T follicular helper cell (primary cell): ENCODE measurements around the gene PARD3.

Source experiments
- DNase-seq: peaks from one replicate; pipeline ENCODE4 v3.0.0-alpha.2; 2020; ENCODE audit warnings: low read depth

Gene PARD3

DNA sequence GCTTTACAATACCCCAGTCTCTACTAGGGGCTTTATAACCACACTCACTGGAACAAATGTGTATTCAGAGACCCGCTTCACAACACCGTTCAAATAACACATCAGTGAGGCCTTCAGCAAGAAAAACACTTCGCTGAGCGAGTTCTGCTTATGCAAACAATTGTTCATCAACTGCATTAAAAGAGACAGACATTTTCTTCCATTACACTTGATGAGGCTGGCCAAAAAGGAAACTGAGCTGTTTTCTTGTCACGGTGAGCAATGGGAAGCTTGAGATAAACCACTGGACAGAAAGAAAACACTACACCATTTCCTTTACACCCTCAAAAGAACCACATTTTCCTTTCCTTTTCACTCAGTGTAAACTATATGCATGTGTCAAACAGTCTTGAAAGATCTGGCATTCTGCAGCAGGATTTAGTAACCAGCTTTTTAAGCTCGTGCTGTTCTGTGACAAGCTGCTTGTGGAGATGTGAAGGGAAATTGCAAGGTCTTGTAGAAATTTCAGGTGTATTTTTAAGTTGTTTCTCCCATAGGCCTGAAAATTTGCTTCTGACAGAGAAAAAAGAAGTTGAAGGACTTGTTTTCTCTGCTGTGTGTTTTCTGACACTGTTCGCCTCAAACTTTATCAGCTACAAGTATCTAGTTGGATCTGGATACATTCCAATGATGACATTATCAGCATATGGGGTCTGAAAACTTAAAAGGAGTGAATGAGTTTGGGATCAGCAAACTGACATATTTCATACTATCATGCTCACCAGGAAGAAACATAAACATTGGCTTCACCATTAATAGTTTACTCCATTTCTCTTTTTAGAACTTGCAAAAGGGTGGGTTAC is 693.1 kb downstream of the PARD3 start:
- no peak for DNase-seq

GRCh38 chr10:34121125-34121753 is 693.9 kb downstream of the PARD3 start:
- no peak for DNase-seq

GRCh38 chr10:34119456-34119855 is 695.6 kb downstream of the PARD3 start:
- no peak for DNase-seq

GRCh38 chr10:34116681-34117271 is 698.3 kb downstream of the PARD3 start:
- DNase-seq, result no peak

- DNase-seq, result no peak
These were observed 698.9 kb downstream of the PARD3 start for GRCh38 chr10:34116220-34116641.

- no peak for DNase-seq
These were observed 700.2 kb downstream of the PARD3 start for GRCh38 chr10:34114914-34115313.

GRCh38 chr10:34113504-34114225 is 701.4 kb downstream of the PARD3 start:
- DNase-seq, result no peak

GRCh38 chr10:34112171-34112782 is 702.8 kb downstream of the PARD3 start:
- no peak for DNase-seq

DNA sequence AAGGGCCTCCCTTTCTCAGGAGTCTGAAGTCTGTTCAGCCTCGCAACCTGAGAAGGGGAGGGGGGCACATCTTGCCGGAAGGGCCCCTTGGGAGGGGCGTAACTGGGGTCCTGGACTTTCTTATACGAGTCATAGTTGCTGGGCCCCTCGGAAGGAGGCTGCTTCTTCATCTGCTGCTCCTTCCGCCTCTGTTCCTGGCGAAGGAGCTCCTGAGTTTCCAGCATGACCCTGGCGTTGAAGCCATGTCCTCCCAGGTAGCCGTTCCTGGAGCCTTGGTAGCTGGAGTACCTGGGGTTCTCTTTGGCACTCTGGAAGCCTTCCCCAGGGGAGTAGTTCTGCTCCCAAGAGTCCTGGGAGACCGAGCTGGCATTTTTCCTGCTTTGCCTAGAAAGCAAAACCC is 703.9 kb downstream of the PARD3 start:
- no peak for DNase-seq

DNA sequence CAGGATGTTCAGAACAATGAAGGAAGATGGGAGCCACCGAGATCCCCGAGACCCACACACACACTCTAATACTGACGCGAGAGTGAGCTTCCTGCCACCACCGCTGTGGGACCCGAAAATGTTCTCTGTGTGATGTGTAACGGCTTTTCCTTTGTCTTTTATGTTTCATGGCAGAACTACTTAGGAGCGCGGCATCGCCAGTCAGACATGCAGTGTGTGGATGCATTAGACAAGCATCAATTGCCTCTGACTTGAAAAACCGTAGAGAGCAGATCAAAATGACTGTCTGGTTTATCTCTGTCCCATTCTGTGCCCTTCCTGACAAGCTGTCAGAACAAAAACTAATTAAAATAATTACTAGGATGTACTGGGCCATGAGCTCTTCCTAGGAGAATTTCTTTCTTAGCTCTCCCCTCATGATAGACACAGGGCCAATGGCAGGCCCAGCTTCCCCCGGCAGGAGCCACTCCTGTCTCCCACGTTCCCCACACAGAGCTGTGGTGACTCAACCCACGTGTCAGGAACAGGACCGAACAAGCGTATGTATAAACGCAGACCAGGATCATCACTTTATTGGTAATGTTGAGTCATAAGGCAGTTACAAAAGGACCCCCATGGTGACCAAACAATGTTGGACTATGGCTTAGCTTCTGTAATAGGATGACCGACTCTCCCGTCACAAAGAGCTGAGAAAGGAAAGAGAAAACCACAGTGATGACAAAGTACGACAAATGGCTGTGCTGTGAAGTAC is 705.0 kb downstream of the PARD3 start:
- no peak for DNase-seq

- DNase-seq, result no peak
These were observed 705.6 kb downstream of the PARD3 start for GRCh38 chr10:34109495-34109894.

GRCh38 chr10:34107626-34108516 is 707.2 kb downstream of the PARD3 start:
- no peak for DNase-seq

DNA sequence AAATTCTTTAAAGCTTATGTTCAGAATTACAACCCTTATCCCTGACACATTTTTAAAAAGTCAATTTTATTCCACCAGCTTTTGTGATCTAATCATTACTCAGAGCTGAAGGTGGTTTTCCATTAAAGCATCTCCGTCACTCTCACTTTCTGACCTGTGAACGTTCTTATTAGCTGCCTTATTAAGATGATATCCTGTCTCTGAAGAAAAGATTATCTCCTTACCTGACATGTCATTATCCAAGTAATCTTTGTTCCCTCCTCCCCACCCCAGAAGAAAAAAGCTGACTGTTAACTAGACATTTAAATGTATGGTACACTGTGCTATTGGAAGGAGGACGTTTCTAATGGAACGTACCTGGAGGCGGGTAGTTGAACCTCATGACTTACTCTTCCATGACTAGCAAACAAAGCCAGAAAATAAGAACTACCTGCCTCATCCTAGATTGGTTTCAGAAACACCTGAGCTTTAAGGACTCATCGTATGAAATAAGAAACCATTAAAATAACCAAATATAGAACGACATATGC is 708.7 kb downstream of the PARD3 start:
- DNase-seq, result no peak

DNA sequence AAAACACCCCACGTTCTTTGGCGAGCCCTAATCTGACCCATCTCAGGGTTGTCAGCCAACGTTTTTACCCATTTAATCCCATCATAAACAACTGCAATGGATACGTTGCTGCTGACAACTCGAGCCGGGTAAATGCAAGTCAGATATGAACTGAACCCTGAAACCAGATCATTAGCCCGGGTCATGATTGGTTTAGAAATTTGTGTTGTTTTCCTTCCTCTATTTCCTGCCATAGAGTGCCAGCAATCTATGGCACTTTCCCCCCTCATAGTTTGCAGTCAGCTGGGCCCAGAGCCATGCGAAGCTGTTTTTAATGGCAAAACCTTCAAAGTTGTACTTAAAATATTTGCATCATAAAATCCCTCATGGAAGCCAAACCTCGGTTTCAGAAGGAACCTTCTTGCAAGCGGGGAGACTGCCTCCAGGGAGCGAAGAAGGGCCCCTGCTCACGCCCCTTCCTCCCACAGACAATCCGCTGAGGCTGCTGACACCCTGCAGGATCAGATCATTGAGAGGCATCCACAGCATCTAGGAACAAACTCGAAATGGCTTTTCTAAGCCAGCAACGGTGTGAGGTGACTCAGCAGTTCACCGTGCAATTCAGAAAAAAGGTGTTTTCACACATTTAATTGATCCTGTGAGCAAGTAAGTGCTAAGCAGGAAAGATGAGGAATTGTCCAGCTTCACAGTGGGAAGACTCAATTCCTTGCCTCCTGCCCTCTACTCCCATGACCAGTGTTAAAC is 710.1 kb downstream of the PARD3 start:
- no peak for DNase-seq

DNA sequence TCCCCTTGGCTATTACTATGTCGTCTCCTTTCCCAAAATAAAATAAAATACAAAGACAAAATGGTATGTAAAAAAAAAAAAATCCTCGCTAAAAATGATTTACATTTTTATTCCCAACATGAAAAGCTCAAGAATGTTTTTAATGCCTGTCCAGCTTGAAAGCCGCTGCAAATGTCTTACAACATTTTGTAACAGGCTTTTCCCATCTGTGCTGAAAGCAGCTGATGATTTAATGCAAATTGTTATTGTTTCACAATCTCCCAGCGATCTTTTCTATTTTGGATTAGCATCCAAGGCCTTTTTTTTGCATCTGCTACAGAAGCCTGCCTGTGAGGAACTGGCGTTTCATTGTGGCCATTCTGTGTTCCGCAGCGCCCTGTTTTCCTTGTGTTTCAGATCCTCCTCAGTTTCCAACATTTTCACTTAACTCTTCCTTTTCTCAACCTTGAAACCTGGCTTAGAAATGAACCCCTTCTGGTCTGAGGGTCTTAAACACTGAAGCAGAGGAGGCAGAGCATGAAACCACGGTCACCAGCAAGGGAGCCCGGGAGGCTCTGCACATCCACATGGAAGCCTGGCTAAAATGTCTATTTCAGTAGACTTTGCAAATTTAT is 712.1 kb downstream of the PARD3 start:
- no peak for DNase-seq

- DNase-seq, result no peak
These were observed 712.8 kb downstream of the PARD3 start for GRCh38 chr10:34102237-34102673.

- DNase-seq, result no peak
These were observed 714.1 kb downstream of the PARD3 start for GRCh38 chr10:34101001-34101400.

DNA sequence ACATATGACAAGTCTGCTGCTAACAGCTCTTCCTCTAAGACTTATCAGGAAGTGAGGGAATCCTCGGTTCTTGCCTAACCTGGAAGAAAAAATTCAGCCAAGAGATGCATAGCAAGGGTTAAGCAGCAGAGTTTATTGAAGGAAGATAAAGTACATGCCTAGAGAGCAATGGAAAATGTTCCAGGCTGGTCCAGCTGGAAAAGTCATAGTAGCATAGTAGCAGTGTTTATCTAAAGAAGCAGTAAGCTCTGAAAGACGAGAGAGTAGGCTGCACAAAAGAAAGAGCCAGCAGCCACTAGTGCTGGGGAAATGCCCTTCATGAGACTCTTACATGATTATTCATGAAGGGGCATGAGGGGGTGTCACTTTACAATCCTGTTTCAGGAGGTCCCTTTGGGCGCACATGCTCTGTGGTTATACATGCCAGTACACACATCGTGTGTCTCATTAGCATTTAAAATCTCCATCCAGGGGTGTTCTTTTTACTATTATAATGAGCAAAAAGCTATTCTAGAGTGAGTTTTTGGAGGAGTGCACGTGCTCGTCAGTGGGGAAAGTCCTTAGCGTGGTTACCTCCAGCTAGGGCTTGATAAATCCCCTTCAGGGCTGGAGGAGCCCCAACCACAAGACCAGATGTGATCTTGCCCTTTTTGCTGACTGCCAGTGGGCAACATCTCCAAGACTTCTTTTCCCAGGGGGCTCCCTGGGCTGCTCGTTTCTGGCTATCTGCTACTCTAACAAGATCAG is 716.1 kb downstream of the PARD3 start:
- DNase-seq, result no peak
